HEK293 (cell line): Measurements from ENCODE around the gene CECR2.

Source experiments
- CTCF ChIA-PET: fragments of 350-600 bp; formaldehyde crosslinking; extraction: SDS; loops from one replicate; lab custom pipeline; 2021; ENCODE audit warnings: antibody characterized with exemption; lab: Yijun Ruan, JAX
- POLR2A ChIA-PET: fragments of 300-600 bp; formaldehyde crosslinking; extraction: SDS; loops from one replicate; lab custom pipeline; 2020; ENCODE audit warnings: antibody characterized with exemption, inconsistent platforms; lab: Yijun Ruan, JAX
- H3K27ac ChIP-seq: fragments of 200-500 bp; sonication (Bioruptor generic); 2 replicates; pipeline ENCODE4 v1.5.1; 2014; ENCODE audit warnings: low read depth, low read length, control low read depth, inconsistent platforms; ENCODE audit errors: extremely low read depth
- H3K36me3 ChIP-seq, 2 experiments: fragments of 200-500 bp in 1 of 2; sonication (Bioruptor generic) in 1 of 2; 1 replicate in 1 of 2; 2 replicates in 1 of 2; pipeline ENCODE4 v1.5.1; 2014 to 2017; ENCODE audit warnings: inconsistent platforms in 2 of 2, low read length in 2 of 2; ENCODE audit not compliant: control insufficient read depth in 2 of 2, insufficient read depth in 1 of 2
- H3K4me1 ChIP-seq: fragments of 200-500 bp; sonication (Bioruptor generic); 2 replicates; pipeline ENCODE4 v1.5.1; 2014; ENCODE audit warnings: mild to moderate bottlenecking, low read length, inconsistent platforms; ENCODE audit not compliant: control insufficient read depth, insufficient read depth
- H3K4me3 ChIP-seq: 2 replicates; pipeline ENCODE4 v1.5.1; 2011; ENCODE audit warnings: low read depth, mild to moderate bottlenecking, control low read depth, low read length, moderate library complexity
- H3K9me3 ChIP-seq: fragments of 200-500 bp; sonication (Bioruptor generic); 2 replicates; pipeline ENCODE4 v1.5.1; 2014; ENCODE audit warnings: low read depth, low read length, inconsistent platforms; ENCODE audit not compliant: control insufficient read depth, insufficient read depth
- ATF2 ChIP-seq: fragments of 450-650 bp; formaldehyde crosslinking; IDR thresholded peaks from 2 replicates; pipeline ENCODE4 v1.5.1; 2016; ENCODE audit warnings: missing biosample characterization, missing genetic modification characterization, low read depth
- GLI2 ChIP-seq: fragments of 450-650 bp; formaldehyde crosslinking; IDR thresholded peaks from 2 replicates; pipeline ENCODE4; 2017; ENCODE audit warnings: missing biosample characterization, missing genetic modification characterization, low read depth, borderline replicate concordance
- KLF1 ChIP-seq: fragments of 450-650 bp; formaldehyde crosslinking; IDR thresholded peaks from 2 replicates; pipeline ENCODE4 v1.5.1; 2016; ENCODE audit warnings: missing biosample characterization, missing genetic modification characterization
- REST ChIP-seq: fragments of 450-650 bp; formaldehyde crosslinking; IDR thresholded peaks from 2 replicates; pipeline ENCODE4 v1.5.1; 2016; ENCODE audit warnings: missing biosample characterization, missing genetic modification characterization
- SP3 ChIP-seq: fragments of 450-650 bp; formaldehyde crosslinking; IDR thresholded peaks from 2 replicates; pipeline ENCODE4 v1.5.1; 2016; ENCODE audit warnings: missing biosample characterization, missing genetic modification characterization
- ZEB2 ChIP-seq: fragments of 450-650 bp; formaldehyde crosslinking; IDR thresholded peaks from 2 replicates; pipeline ENCODE4 v1.5.1; 2016; ENCODE audit warnings: missing biosample characterization, missing genetic modification characterization
- ZNF138 ChIP-seq: fragments of 450-650 bp; formaldehyde crosslinking; IDR thresholded peaks from 2 replicates; pipeline ENCODE4 v1.5.1; 2016; ENCODE audit warnings: missing biosample characterization, missing genetic modification characterization, borderline replicate concordance
- ZNF155 ChIP-seq: fragments of 450-650 bp; formaldehyde crosslinking; IDR thresholded peaks from 2 replicates; pipeline ENCODE4 v1.5.1; 2016; ENCODE audit warnings: missing biosample characterization, missing genetic modification characterization
- ZNF202 ChIP-seq: fragments of 450-650 bp; formaldehyde crosslinking; IDR thresholded peaks from 2 replicates; pipeline ENCODE4 v1.5.1; 2016; ENCODE audit warnings: missing biosample characterization, missing genetic modification characterization, borderline replicate concordance
- ZNF354C ChIP-seq: fragments of 450-650 bp; formaldehyde crosslinking; IDR thresholded peaks from 2 replicates; pipeline ENCODE4 v1.5.1; 2016; ENCODE audit warnings: missing biosample characterization, missing genetic modification characterization, low read depth, borderline replicate concordance
- ZNF366 ChIP-seq: fragments of 450-650 bp; formaldehyde crosslinking; conservative IDR thresholded peaks from 2 replicates; pipeline ENCODE4 v1.5.1; 2016; ENCODE audit warnings: missing biosample characterization, missing genetic modification characterization
- ZNF398 ChIP-seq: fragments of 450-650 bp; formaldehyde crosslinking; IDR thresholded peaks from 2 replicates; pipeline ENCODE4 v1.5.1; 2017; ENCODE audit warnings: missing biosample characterization, missing genetic modification characterization
- ZNF621 ChIP-seq: fragments of 450-650 bp; formaldehyde crosslinking; IDR thresholded peaks from 2 replicates; pipeline ENCODE4 v1.5.1; 2017; ENCODE audit warnings: missing biosample characterization, missing genetic modification characterization
- ZSCAN5A ChIP-seq: fragments of 450-650 bp; formaldehyde crosslinking; IDR thresholded peaks from 2 replicates; pipeline ENCODE4 v1.5.1; 2016; ENCODE audit warnings: missing biosample characterization, missing genetic modification characterization
- ZXDB ChIP-seq: fragments of 450-650 bp; formaldehyde crosslinking; IDR thresholded peaks from 2 replicates; pipeline ENCODE4 v1.5.1; 2016; ENCODE audit warnings: missing biosample characterization, missing genetic modification characterization

CECR2 gene

GRCh38 chr22:17430412-17430811, 61.2 kb downstream of the CECR2 start (continued):
- TF ChIP-seq ZNF398 (tag by site-specific recombination) (peak; percentile 47), ZXDB (tag by site-specific recombination) (no peak), ATF2 (tag by site-specific recombination) (peak; percentile 58; the same call in 1 of the 2 replicates), ZNF621 (tag by site-specific recombination) (no peak)
- TF ChIP-seq, all 188 proteins: peak for 9

GRCh38 chr22:17431179-17431578, 61.9 kb downstream of the CECR2 start:
- no peak overlapping the region for H3K4me3 ChIP-seq
- peaks cover 5% of the 10 kb centered on the region for H3K4me1 ChIP-seq
- POLR2A ChIA-PET: interaction anchor here (0.8 kb wide), 1 partner anchor 13 kb away, joined by 3 read pairs; no protein-coding TSS in a partner anchor
- TF ChIP-seq ZNF366 (tag by site-specific recombination) (peak; percentile 24; the same call in 1 of the 2 replicates), REST (no peak), ZEB2 (tag by site-specific recombination) (0 out of 2 replicates have a peak, but pooled peaks have one; percentile 18), ZNF202 (tag by site-specific recombination) (no peak)
- TF ChIP-seq, all 188 proteins: peak for 2
- Histone ChIP-seq H3K9me3 (no peaks in the 10 kb centered on the region), H3K27ac (no peak overlapping the region), H3K36me3 (no peaks in the 10 kb centered on the region)
- CTCF ChIA-PET: interaction anchor here (1.3 to 2.7 kb wide), 2 partner anchors 70 to 260 kb away, joined by 3 to 11 read pairs; no protein-coding TSS in a partner anchor

- no peak for TF ChIP-seq KLF1 (tag by site-specific recombination)
- Histone ChIP-seq H3K4me3 (no peak overlapping the region), H3K9me3 (no peaks in the 10 kb centered on the region), H3K4me1 (peaks cover 27% of the 10 kb centered on the region), H3K36me3 (no peaks in the 10 kb centered on the region), H3K27ac (no peak overlapping the region)
- ChIA-PET POLR2A (interaction anchor here (0.6 kb wide), 1 partner anchor 231 kb away, joined by 7 read pairs; no protein-coding TSS in a partner anchor), CTCF (interaction anchor here (0.6 to 1.4 kb wide), 3 partner anchors 38 to 444 kb away, joined by 3 to 5 read pairs (median 4); no protein-coding TSS in a partner anchor)
Observed at GRCh38 chr22:17434856-17435255, 65.6 kb downstream of the CECR2 start.

- ChIA-PET CTCF (interaction anchor here (1.2 to 2.0 kb wide), 4 partner anchors 9 to 264 kb away, joined by 4 to 6 read pairs (median 5); no protein-coding TSS in a partner anchor), POLR2A (interaction anchor here (0.6 kb wide), 1 partner anchor 230 kb away, joined by 7 read pairs; no protein-coding TSS in a partner anchor)
- H3K36me3 ChIP-seq: no peaks in the 10 kb centered on the region
- peaks cover 26% of the 10 kb centered on the region for H3K4me1 ChIP-seq
- H3K27ac ChIP-seq: no peak overlapping the region
- H3K4me3 ChIP-seq: no peak overlapping the region
- no peaks in the 10 kb centered on the region for H3K9me3 ChIP-seq
- no peak for TF ChIP-seq SP3
- no peak for TF ChIP-seq ZNF354C (tag by site-specific recombination)
- no peak for TF ChIP-seq ZSCAN5A (tag by site-specific recombination)
- no peak for TF ChIP-seq ZNF155 (tag by site-specific recombination)
- no peak for TF ChIP-seq ZNF138
- no peak for TF ChIP-seq ZNF398 (tag by site-specific recombination)
- TF ChIP-seq KLF1 (tag by site-specific recombination): no peak
- no peak for TF ChIP-seq GLI2 (tag by site-specific recombination)
- no peak for TF ChIP-seq ATF2 (tag by site-specific recombination)
Observed at GRCh38 chr22:17435375-17435774, 66.1 kb downstream of the CECR2 start.
